ENCODE results near the gene KLHL9.

Gene KLHL9

DNA sequence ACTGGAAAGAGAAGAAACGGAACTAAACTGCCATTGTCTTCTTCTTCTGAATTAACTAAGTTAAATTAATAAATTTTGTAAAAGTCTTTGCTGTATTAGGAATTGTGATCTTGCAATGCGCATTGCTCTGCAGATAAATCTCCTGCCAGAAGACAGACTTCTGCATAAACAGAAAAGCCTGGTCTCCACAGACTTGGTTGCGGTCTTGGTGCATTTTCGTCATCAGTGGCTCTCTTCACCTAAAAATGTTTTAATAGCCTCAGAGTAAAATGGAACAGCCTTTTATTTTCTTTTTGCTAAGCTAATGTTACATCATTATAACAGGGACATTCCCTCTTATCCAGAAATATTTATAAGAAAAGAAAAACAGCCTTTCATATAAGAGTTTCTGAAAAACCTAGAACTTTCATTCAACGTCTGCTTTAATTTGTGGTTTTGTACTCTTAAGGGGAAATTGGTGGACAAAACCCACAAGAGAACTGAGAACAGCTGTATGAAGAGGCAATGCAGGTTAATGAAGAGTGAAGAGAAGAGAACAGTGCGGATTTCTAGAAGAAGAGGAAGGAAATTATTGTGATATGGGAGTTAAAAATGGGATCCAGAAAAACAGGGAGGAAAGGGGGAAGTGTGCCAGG, 40.2 kb downstream of the KLHL9 start:
- in situ Hi-C loops (cut with HindIII; ENCODE audit: low sequenced_read_pairs), result no loop called here
- DNase-seq (ENCODE audit: low read depth, low spot score), result no peak
- H3K4me3 ChIP-seq (ENCODE audit: low read depth, low read length), result no peak overlapping the region
- TF ChIP-seq, protein P1, sequence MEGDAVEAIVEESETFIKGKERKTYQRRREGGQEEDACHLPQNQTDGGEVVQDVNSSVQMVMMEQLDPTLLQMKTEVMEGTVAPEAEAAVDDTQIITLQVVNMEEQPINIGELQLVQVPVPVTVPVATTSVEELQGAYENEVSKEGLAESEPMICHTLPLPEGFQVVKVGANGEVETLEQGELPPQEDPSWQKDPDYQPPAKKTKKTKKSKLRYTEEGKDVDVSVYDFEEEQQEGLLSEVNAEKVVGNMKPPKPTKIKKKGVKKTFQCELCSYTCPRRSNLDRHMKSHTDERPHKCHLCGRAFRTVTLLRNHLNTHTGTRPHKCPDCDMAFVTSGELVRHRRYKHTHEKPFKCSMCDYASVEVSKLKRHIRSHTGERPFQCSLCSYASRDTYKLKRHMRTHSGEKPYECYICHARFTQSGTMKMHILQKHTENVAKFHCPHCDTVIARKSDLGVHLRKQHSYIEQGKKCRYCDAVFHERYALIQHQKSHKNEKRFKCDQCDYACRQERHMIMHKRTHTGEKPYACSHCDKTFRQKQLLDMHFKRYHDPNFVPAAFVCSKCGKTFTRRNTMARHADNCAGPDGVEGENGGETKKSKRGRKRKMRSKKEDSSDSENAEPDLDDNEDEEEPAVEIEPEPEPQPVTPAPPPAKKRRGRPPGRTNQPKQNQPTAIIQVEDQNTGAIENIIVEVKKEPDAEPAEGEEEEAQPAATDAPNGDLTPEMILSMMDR (IDR thresholded peaks at IDR 0.05; ENCODE audit: low read depth, low read length), result no peak

DNA sequence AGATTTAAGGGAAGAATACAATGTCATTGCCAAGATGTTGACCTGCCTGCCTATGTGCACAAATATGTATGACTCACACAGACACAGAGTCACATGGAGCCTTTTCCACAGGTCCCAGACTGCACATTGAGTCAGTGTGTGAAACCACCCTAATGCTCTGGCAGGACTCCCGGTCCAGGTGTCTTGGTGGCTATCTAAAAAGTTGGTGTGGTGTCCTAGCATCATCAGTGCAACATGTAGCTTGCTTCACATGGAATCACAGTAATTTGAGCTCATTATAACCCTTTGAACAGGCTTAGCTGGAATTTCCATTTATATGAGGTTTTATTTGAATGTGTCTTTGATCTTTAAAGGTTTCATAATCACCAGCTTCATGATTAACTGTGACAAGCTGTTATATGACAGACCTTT, 40.8 kb downstream of the KLHL9 start:
- in situ Hi-C loops (cut with HindIII; ENCODE audit: low sequenced_read_pairs), result no loop called here
- DNase-seq (ENCODE audit: low read depth, low spot score), result peak; percentile 46
- H3K4me3 ChIP-seq (ENCODE audit: low read depth, low read length), result no peak overlapping the region
- TF ChIP-seq, protein P1 (IDR thresholded peaks at IDR 0.05; ENCODE audit: low read depth, low read length), result no peak

DNA sequence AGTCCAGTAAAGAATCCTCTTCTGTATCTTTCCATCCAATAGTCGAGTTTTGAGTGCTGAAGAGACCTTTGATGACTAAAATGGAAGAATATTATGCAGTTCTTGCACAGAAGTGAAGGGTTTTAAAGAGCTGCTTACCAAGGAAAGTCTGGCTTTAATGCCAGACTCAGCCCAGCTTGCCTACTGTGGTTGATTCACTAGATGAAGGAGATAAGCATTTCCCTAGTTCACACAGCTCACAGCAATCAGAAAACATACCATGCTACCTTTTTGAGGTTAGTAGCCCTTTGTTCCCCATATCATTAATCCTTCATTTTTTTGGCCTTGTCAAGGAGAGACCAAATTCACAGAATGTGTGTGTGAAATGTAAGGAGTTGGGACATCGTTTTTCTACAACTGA, 45.4 kb downstream of the KLHL9 start:
- in situ Hi-C loops (cut with HindIII; ENCODE audit: low sequenced_read_pairs), result no loop called here
- no peak overlapping the region for H3K4me3 ChIP-seq (ENCODE audit: low read depth, low read length)
- DNase-seq (ENCODE audit: low read depth, low spot score), result no peak
- TF ChIP-seq, protein P1 (IDR thresholded peaks at IDR 0.05; ENCODE audit: low read depth, low read length), result no peak

DNA sequence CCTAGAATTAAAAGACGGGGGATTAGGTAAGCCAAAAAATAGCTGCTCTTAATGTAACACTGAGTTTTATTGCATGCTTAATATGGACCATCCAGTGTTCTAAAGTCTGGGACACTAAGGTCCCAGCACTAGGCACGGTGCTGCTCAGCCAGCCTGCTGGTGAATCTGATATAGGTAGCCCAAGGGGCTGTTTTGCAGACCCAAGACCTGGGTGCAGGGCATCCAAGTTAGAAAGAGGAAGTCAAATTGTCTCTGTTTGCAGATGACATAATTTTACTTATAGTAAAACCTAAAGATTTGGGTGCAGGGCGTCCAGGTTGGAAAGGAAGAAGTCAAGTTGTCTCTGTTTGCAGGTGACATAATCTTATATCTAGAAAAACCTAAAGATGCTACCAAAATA, 47.9 kb downstream of the KLHL9 start:
- DNase-seq (ENCODE audit: low read depth, low spot score), result no peak
- no peak overlapping the region for H3K4me3 ChIP-seq (ENCODE audit: low read depth, low read length)
- in situ Hi-C loops (cut with HindIII; ENCODE audit: low sequenced_read_pairs), result no loop called here
- TF ChIP-seq, protein P1 (IDR thresholded peaks at IDR 0.05; ENCODE audit: low read depth, low read length), result no peak

DNA sequence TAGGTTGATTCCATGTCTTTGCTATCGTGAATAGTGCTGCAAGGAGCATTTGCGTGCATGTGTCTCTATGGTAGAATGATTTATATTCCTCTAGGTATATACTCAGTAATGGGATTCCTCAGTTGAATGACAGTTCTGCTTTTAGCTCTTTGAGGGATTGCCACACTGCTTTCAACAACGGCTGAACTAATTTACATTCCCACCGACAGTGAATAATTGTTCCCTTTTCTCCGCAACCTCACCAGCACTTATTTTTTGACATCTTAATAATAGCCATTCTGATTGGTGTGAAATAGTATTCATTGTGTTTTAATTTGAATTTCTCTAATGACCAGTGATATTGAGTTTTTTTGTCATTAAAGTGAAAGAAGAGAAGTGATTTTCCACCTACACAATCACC, 48.5 kb downstream of the KLHL9 start:
- in situ Hi-C loops (cut with HindIII; ENCODE audit: low sequenced_read_pairs), result no loop called here
- DNase-seq (ENCODE audit: low read depth, low spot score), result no peak
- H3K4me3 ChIP-seq (ENCODE audit: low read depth, low read length), result no peak overlapping the region
- TF ChIP-seq, protein P1 (IDR thresholded peaks at IDR 0.05; ENCODE audit: low read depth, low read length), result no peak

DNA sequence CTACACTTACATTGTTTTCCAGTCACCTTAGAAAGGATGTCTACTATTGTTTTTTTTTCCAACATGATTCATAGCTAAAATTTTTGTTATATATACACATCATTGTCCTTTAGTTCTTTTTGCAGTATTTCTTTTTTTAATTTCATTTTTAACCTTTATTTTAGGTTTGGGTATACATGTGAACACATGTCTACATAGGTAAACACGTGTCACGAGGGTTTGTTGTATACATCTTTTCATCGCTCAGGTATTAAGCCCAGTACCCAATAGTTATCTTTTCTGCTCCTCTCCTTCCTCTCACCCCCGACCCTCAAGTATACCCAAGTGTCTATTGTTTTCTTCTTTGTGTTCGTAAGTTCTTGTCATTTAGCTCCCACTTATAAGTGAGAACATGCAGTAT, 49.1 kb downstream of the KLHL9 start:
- in situ Hi-C loops (cut with HindIII; ENCODE audit: low sequenced_read_pairs), result no loop called here
- DNase-seq (ENCODE audit: low read depth, low spot score), result no peak

More for the DNA sequence above, 49.1 kb downstream of the KLHL9 start:
- no peak overlapping the region for H3K4me3 ChIP-seq (ENCODE audit: low read depth, low read length)
- TF ChIP-seq, protein P1 (IDR thresholded peaks at IDR 0.05; ENCODE audit: low read depth, low read length), result no peak

Measured in astrocyte of the spinal cord (primary cell).